Peyer's patch (tissue), 4 donors: ENCODE results near the gene SLC16A9.

Experiments
- CTCF ChIP-seq, 6 experiments: fragments of 450-650 bp in 4 of 6; fragments of 200-600 bp in 2 of 6; sonication (generic) in 1 of 6; IDR thresholded peaks; one replicate each; pipeline ENCODE4 v1.5.1; 2017 to 2019; ENCODE audit warnings: antibody characterized with exemption in 6 of 6, mild to moderate bottlenecking in 3 of 6, moderate library complexity in 1 of 6
- POLR2A ChIP-seq, 2 donors: fragments of 450-650 bp; IDR thresholded peaks; one replicate each; pipeline ENCODE4 v1.5.1; 2017; ENCODE audit warnings: antibody characterized with exemption in 2 of 2, mild to moderate bottlenecking in 2 of 2, moderate library complexity in 2 of 2

DNA sequence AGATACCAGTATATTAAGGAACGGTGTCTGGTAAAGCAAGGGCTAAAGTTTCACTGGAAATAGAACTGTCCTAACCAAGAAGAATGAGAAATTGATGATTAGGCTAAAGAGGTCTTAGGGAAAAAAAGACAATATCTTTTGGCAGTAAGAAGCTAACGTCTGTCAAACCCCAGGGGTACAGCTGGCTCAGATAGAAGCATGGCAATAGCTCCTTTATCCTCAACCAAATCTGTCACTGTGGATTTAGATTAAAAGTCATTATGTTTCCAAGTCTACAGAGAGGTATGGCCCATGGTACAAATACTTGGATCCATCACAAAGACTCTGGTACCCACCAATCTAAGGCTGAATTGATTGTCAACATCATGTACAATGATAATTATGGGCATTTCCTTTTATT lies 8.6 kb upstream of the SLC16A9 start:
- TF ChIP-seq CTCF (IDR thresholded peaks at IDR 0.05) = no peak
- no peak for TF ChIP-seq POLR2A (IDR thresholded peaks at IDR 0.05)
